Germinal center (tissue), 1 donor: Measurements from ENCODE around the gene POLR3G.
A peak's percentile ranks its signal among the peaks of the same experiment; 100 is the strongest.

Experiments
- DNase-seq: peaks from one replicate; pipeline ENCODE4 v3.0.0; 2012; ENCODE audit warnings: mixed read lengths, low spot score

Gene POLR3G

DNA sequence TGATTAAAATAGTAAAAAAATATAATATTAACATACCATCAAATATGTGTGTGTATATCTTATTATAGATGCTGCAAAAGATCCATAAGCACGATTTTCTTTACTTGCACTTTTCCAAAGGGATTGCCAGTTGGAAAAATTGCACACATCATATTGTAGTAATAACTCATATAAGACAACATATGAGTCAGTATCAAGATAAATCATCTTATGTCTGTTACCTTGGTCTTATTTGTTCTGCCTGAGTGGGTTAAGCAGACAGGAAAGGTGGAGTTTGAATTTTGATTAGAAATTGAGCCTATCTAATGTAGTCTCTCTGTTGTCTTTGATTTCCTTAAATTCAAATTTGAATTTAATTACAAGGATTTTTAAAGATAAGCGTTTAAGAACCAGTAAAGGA, 30.1 kb downstream of the POLR3G start:
- no peak for DNase-seq

DNA sequence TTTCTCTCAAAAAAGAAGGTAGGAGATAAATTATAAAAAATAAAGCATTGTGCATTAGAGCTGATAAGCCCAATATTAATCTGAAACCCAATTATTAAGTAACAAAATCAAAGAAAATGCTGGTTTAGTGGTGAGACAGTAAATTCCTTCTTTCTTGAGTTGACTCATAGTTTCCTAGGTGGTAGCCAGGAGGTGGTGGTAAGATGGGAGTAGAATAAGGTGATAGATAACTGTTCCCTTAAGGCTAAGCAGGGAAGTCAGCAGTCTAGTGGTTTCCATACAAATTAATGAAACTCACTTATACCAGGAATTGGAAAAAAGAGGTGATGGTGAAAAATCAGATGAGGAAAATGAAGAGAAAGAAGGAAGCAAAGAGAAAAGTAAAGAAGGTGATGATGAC, 31.6 kb downstream of the POLR3G start:
- no peak for DNase-seq

DNA sequence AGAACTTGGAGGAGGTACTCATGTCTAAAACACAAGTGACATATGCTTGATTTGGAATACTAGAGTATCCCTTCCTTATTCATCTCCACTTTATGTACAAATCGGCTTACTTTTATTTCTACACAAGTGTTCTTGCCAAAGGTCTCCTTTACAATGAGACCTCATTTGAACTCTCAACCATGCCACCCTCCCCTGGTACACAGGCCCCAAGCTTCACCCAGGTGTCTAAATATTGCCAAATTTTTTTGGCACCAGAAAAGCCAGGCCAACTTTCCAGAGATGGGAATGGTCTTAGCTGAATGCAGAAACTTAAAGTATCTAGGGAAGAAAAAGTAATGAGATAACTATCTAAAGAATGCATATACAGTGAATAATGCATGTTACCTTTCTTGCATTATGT, 35.8 kb downstream of the POLR3G start:
- DNase-seq: no peak

DNA sequence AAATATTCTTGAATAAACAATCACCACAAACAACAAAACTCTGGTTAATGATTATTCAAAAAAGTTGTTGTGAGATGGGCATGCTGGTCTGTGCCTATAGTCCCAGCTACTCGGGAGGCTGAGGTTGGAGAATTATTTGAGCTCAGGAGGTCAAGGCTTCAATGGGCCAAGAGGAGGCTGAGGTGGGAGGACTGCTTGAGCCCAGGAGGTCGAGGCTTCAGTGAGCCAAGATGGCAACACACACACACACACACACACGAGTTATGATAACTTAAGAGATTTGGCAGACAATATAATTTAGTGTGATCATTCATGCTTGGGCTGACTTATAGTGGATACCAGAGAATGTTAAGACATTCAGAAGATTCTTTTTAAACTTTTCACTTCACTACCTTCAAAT, 39.9 kb downstream of the POLR3G start:
- DNase-seq: no peak

DNA sequence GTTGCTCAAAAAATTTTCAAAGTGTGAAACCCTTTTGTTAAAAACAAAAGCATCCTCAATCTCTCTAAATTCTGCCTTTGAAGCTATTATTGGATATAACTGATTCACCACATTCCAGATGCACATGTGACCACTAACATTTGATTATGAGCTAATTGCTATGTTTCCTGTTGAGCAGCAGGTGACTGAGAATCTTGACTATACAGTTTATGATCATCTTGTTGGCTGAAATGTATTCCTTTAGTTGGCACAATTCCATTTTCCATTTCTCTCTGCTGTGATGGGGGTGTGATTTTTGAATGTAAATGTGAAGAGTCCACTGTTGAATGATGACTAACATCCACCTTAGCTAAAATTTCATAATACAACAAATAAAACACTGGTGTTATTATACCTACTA, 44.0 kb downstream of the POLR3G start:
- no peak for DNase-seq

DNA sequence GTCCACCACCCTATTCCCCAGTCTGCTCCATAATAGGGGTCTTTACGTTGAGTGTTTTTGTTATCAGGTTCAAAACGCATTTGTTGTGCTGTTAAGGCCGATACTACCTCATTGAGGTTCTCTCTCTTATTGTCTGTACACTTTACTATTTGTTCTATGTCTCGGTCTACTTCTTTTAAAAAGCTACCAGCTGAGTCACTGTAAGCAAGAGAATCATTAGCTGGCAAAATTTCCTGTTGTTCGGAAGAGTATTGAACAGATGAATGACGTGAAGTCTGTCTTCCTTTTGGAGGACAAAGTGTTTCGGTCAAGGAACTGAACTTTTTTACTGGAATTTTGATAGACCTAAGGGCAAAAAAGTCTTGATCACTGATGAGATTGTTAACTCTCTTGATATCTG, 44.4 kb downstream of the POLR3G start:
- DNase-seq: no peak

DNA sequence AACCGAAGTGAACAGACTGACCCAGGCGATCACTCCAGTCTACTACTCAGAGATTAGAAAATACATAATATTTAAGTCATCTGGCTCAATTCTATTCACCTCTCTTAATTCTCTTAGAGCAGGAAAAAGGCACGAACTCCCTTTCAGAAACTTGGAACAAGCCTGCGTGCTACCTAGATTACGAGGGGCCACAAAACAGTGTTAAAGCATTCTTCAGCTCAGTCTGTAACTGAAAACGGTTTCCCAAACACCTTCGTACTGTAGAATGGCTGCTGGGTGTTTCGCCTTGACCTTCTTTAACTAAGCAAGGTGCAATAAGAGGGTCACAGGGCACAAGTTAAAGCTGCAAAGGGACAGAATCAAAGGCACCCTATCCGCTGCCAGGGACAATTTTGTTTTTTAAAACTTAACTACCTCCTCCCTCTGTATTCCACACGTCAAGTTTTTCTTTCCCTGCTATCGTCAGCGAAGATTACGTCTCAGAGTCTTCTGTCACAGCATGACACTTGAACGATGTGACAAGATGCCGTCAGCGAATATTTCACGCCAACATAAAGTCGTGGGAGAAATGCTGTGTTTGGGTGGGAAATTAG, 54.0 kb downstream of the POLR3G start:
- peak; percentile 21 for DNase-seq

DNA sequence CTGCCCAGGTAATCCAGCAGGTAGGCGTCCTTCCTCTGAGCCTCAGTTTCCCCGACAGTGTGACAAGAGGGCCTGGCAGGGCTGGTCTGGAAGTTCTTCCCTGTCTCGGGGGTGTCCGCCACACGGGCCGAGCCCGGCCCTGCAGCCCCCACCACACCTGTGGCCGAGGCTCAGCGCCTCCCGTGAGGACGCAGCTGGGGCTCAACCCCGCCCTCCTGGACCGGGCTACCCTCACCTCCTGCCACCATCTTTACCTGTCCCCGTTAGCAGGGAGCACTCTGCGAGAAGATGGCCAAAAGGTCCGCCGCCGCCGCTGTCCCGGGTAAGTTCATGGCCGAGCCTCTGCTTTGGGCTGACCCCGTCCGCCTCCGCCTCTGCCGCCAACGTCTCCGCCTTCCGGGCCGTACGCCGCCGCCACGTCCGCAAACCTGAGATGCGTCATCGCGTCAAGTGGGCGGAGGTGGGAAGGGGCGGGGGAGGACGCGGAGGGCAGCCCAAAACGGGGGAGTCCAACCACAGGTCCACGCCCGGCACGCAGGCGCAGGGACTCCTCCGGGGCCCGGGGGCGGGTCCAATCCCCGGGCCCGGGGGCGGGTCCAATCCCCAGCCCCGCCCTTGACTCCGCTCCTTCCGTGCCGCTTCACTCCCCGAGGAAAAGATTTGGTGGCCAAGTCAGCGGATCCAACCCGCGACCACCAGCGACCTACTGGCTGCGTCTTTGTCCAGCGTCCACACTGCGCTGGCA, 54.7 kb downstream of the POLR3G start, which contains the start of gene LYSMD3:
Gene LYSMD3, minus strand, starts transcription at position 391 of the 745 bp plus-strand sequence. CDS start 4,295 bp downstream, outside the sequence.
- peak; percentile 99 for DNase-seq

DNA sequence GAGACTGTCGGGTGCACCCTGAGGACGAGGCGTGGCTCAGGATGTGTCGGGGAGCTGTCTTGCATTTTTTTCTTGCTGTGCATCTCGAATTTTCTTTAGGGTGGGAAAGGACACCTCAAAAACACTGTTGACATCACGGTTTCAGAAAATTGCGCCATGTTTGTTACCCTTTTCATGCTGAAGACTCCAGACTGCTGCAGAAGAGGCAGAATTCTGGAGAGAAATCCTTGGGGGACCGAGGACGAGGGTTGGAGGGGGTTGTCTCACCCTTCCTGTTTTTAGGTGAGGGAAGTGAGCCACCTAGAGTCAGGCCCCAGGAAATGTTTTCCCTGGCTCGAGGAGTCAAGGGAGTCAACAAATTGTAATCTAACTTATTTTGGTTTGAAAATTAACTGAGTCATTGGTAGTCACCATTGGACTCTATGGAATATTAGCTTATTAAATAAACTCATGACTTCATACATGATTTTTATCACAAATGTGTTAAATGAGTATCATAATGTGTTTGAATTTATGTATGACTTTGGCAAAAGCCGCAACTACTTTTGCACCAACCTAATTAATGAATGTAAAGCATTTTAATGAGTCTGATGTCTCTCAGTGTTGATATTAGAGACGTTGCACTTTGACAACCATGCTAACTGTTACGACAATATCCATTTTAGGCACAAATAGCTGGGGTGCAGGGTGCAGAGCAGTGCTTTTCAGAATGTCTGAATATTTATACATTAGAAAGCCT, 55.4 kb downstream of the POLR3G start:
- DNase-seq: peak; percentile 69

DNA sequence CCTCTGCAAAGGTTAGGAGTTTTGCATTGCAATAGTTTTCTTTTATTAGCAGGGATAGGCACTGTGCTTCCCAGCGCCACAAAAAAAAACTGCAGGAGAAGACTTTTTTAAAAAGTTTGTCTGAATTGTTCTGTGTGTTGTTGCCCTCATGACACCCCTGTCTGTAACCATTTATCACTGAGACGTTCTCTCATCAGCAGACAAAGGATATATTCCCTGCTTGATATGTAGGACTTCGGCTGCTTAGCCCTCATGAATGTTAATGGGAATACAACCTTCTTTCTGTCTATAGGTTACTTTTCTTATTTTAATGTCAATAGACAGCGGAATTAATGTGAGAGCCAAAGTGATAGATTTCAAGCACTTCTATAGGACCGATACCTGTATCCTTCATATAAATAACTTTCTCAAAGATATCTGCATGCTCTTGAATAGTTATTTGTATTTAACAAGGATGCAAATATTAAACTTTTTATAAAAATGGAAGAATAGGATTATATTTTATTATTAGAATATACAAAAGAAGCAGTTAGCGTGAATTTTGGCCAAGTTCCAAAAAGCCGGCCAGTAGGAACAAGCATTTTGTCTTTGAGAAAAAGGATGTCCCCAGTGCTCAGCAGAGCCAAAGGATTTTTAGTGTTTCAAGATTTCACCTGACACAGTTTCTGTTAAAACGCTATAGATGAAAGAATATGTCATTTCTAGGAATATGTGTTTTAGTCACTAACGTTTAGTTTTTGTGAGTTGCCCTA, 56.2 kb downstream of the POLR3G start:
- DNase-seq: no peak

DNA sequence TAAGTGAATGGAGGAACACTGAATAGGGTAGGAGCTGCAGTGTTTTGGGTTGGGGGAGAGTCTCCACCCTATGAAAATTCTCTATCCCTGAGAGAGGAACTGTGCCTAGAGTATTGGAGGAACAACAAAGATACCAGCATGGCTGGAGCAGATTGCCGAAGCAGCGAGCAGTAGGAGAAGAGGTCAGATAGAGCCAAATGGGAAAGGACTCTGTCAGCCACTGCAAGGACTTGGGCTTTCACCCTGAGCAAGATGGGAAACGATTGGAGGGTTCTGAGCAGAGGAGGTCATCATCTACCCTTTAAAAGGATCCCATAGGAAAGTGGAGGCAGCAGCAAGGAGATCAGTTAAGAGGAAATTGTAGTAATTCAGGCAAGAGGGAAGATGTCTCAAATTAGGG, 59.1 kb downstream of the POLR3G start:
- DNase-seq: no peak

DNA sequence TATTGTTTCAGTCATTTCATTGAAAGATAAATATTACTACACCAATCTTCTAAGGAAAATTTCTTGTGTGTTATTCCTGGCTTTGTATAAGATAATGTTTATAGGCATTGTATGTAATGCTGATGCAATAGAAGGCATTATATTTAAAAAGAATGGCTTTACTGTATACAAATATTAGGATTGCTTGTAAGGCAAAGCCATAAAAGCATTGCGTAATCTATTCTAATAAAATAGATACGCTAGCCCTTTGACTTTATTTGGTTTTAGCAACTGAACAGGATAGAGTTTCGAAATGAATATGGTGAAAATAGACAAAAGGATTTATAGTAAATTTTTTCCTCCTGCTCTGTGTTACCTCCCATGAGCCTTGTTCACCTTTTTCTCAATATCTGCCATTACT, 60.3 kb downstream of the POLR3G start:
- DNase-seq: no peak

DNA sequence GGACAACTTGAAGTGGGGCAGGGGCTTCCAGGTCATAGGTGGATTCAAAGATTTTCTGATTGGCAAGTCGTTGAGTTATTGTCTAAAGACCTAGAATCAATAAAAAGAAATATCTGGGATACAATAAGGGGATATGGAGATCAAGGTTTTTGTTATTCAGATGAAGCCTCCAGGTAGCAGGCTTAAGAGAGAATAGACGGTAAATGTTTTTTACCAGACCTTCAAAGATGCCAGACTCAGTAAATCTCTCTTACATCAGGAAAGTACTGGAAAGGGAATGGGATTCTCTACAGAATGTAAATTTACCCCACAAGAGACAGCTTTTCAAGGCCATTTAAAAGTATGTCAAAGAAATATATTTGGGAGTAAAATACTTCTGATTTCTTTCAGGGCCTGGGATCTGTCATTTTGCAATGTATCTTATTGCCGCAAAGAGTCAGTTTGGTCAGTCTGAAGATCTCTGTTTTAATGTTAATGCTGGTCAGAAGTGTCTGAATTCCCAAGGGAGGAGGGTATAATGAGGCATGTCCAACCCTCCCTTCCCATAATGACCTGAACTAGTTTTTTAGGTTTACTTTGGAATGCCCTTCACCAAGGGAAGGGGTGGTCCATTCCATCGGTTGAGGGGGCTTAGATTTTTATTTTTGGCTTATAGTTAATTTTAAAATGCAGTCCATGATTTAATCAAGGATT, 68.3 kb downstream of the POLR3G start:
- DNase-seq: no peak

DNA sequence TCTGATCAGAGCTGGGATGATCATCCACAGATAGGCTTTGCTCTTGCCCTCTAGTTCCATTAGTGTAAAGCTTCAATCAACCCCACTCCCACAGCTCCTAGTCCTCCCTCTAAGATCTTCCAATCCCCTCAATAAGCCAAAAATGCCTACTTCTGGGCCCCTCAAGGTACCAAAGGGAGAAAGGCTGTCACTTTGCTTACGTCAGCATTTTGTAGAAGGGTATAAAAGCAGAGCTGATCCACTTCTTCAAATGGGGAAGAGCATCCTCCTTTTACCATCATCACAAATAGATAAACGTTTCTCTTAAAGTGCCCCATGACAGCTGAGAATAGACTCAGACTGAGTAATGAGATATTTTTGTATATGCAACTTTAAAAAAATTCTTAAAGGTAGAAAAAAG, 70.8 kb downstream of the POLR3G start:
- no peak for DNase-seq

DNA sequence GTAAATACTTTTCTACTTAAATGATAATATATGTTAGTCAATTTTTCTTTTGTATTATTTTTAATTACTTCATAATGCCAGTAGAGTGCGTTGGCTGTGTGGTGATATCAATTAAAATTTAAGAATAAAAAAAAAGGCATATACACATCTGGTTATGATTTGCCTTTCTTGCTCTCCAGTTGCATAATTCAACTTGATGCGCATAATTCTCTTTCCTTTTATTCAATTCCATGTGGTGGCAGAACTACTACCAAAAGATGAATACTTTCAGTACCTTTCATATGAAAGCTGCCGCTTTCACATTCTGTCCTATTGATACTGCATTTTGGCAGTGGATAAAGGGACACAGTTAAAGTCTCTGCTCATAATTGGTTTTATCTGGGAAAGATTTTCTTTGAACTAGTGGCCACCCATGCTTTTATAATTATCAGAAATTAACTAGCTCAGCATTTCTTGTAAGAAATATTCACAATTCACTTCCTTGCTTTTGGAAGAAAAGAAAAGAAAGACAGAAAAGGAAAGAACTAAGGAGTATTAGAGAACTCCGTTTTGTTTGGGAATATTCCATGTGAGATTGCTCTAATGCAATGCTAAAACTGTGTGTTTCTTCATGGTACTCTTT, 71.7 kb downstream of the POLR3G start:
- DNase-seq: no peak

DNA sequence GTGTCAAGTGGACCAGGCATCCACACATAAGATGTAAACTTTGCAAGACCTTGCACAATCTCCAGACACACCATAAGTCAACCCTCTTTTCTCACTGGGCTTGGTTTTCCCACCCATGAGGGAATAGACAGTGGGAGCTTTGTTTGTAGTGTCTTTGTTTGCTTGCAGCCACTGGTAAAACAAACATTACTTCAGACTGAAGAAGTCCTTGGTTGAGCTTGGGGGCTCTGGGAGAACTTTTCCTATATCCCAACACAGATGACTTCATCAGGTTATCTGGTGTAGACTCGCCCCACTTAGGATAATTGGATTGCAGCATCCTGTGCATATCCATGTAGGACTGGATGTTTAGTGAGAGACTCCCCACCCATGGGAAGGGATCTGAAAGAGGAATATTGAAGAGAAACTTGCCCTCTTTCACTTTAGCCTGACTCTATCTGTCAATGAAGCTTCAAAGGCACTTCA, 72.4 kb downstream of the POLR3G start:
- no peak for DNase-seq

DNA sequence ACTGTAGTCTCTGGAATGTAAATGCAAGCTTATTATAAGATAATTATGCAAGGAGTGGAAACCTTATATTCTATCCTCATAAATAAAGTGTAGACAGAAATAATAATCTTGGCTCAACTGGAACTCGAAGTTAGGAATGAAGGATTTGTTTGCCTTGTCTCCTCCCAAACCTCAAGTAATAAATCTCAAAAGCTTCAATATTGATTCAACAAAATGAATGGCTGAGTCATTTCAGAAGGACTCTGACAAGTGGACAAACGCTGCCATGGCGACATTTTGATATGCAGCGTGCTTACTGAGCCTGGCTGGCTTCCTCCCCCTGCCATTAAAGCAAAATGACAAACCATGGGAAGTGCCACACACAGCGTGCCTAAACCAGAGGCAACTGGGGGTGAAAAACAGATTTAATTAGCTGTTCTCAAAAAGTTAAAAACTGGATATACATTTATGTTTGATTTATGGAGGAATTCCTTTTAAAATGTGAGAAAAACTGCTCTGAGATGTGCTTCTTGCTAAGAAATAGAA, 73.5 kb downstream of the POLR3G start:
- DNase-seq: no peak

DNA sequence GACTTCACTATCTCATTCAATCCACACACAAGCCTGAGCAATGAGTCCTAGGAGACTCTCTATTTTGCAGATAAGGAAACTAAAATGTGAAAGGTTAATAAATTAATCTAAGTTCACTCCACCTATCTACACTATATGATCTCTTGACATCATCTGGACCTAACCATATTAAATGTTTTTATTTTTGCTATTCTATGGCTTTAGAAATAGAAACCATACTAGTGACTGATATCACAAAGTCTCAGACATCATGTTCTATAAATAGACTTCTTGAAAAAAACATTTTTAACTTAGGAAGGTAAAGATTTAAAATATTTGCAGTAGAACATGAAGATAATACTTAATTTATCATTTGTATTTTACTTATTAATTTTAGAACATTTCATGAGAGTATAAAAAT, 74.6 kb downstream of the POLR3G start:
- DNase-seq: no peak

DNA sequence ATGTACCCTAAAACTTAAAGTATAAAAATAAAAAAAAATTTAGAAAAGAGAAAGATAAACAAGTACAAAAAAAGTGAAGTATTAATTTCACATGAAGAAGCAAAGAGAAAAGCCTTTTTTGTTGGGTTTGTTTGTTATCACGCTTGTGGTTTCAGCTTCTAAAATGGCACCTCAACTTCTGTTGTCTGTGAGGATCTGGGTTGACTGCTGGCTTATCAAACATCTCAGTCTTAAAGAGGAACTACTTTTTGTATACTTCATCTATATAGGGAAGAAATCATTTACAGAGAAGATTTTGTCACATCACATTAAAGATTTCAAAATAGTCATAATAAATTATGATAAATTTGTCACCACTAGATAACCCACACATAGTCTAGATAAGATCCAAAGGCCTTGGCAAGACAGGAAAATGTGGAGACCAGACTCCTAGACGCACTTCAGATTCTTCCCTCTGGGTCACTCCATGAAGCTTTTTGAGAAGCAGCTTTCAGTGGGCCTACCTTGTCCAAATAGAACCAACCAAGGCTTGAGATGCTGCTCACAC, 75.1 kb downstream of the POLR3G start:
- DNase-seq: no peak

DNA sequence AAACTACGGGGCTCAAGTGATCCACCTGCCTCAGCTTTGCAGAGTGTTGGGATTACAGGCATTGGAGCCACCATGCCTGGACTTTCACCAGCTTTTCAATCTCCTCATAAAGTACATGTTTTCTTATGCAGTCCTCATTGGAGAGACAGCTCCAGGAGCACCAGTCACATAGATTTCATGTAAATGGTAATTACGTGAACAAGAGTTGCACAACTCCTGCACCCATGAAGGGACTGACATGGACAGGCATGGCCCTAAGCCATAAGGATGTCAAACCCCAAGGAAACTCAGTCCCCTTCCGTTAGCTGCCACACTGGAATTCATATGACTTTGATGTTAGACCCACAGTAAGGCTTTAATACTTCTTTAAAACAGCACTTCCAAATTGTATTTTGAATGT, 76.3 kb downstream of the POLR3G start:
- no peak for DNase-seq

DNA sequence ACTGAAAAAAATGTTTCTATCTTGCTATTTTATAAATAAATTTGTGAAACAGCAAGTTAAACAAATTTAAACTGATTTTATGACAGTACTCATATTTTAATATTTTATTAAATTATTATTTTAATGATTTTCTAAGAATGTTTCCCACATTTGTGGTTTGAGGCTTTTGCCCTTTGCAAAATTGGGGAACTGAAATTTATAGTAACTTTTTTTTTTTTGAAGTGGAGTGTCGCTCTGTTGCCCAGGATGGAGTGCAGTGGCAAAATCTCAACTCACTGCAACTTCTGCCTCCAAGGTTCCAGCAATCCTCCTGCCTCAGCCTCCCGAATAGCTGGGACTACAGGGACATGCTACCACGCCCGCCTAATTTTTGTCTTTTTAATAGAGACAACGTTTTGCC, 76.7 kb downstream of the POLR3G start:
- DNase-seq: no peak
